SHP77 (cell line): ENCODE measurements around the gene MORN4.
"Not testable (repeated sequence)": the region's sequence is repeated elsewhere in the genome, so short reads cannot be mapped to it uniquely, and the experiment has no call there.

ENCODE experiments used
- DNase-seq, 2 experiments: peaks; one replicate each; lab custom pipeline; 2025; lab: John Stamatoyannopoulos, UW

MORN4 gene

DNA sequence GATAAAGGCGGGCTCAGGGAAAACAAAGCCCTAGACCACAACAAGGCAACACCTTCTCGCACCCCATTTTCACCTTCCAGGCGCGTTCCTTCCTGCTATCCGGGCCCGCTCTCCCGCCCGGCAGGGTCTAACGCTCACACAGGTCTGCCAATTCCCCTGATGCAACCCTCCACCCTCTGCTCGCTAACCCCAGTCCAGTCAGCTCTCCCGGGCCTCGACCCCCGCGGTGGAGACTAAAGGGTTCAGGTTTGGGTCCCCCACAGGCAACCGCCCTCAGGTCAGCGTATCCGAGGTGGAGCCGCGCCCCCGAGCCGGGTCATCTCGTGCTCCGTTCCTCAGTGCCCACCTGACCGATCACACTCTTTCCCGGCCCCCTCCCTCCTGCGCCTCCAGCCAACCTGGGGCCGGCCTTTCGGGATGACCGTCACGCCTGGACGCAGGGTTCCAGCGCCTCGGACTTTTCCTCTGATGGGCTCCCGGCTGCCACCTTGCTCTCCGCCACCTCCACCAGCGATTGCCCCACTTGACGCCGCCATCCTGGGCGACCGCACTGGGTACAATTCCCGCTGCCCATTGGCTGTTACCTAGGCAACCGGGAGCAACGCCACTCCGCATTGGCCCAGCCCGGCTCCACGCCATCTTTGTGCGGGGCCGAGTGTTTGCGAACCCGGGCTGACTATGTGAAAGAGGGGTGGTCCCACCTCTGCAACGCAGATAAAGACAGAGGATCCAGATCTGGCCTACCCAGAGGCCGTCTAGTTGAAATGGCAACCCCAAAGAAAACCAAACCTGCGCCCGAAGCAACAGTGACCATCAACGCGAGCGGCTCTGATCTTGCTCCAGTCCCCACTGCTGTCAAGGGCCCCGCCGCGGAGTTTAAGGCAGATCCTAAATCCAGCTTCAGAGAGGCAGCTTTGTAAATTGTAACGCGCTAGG, at the start of gene MORN4:
Gene MORN4, minus strand, starts transcription at position 552 of the 936 bp plus-strand sequence. CDS start 13,847 bp downstream, outside the sequence.
- peak; percentile 93 to 94 for DNase-seq

- no peak for DNase-seq
These were observed 48.7 kb upstream of the MORN4 start for GRCh38 chr10:97682042-97682441.

DNA sequence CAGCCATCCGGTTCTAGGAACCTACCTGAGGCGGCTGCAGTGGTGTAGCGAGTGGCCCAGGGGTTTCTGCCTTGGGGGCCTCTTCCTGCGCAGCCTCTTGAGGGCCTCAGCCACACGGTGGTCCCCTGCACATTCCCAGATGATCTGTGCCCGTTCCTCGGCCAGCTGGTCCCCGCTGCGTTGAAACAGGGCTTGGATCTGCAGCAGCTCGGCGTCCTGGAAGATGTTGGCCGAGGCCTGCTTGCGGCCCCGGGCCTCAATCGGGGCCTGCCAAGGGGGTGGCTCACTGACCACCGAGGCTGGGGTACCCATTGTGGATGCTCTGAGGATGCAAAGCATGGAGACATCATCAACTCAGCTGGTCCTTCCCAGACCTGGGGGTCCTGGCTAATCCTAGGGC, 46.3 kb upstream of the MORN4 start:
- no peak for DNase-seq

DNA sequence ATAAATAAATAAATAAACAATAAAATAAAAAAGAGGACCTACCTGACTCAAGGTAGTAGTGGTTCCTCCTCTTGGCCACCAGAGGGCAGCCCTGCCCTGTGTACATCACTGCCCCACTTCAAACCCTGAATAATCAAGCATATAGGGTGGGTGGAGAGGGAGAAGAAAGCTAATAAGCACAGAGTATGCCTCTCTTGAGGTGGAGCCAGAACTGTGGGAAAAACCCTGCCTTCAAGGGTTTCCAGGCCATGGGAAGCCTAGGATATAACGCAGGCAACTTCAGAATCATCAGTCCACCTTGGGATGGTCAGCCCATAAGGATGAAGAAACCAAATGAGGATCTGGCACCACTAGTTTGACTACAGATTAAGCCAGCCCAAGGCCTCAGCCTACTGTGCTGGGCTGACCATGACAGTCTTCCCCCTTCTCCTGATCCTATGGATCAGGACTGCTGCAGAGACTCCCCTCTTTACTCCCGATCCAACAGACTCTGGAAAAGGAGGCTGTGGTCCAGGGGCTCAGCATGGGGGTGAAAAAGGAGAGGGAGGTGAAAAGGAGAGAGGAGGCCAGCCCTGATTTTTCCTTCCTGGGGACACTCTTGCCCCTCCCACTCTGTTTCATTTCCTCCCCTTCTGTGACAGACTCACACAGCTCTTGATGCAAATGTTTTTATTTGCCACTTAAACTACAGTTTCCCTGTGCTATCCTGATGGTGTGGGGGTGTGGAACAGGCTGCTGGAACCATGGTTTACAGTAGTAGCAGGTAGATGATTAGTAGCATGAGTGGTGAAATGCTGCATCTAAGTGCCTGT, 43.7 kb upstream of the MORN4 start:
- peak; percentile 26 to 45 for DNase-seq

GRCh38 chr10:97675222-97675621, 41.9 kb upstream of the MORN4 start:
- no peak for DNase-seq

DNA sequence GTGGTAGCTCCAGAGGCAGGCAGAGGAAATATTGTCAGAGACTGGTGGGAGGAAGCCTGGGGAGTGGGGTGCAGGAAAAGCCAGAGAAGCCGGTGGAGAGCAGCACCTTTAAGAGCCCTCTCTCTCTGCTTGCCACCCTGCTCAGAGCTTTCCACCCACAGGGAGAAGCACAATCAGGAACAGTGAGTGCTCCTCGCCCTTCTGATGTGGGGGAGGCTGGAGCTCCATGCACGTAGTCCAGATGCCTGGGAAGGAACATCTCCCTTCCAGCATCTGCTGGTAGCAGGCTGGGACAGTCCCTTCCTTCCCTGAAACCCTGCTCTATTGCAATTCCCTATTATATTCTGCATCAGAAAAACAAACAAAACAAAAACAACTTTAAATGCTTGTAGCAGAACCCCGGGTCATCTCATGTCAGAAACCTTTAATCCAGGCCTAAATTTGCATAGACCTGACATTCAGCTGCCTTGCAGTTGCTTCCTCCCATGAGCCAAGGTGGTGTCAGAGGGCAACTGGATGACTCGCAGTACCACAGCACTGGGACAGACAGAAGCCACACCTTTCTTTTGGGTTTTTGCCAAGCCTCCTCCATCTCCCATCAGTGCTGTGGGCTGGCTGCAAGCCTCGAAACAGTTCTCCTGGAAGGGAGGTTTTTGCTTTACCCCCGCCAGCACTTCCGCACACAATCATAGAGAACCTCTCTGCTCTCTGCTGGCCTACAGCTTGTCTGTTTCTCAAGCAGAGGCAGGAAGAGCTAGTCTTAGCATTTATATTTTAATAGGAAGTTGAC, 40.6 kb upstream of the MORN4 start:
- no peak for DNase-seq

DNA sequence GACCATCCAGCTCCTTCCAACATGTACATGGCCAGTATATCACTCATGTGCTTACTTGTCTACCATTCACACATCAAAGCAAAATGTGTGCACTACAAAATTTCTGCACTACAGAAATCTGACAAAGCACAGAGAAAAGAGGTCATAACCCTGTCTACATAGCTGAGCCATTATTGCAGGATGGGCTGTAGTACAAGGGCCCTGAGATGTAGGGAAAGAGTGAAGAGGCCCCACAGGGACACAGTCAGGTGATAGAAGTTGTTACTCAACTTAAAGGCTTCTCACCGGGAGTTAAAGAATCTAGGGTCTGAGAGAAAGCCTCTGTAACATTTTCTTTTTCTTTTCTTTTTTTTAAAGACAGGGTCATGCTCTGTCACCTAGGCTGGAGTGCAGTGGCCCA, 36.3 kb upstream of the MORN4 start:
- DNase-seq, result no peak

- no peak for DNase-seq
These were observed 34.2 kb upstream of the MORN4 start for GRCh38 chr10:97667463-97667862.

- DNase-seq, result no peak
These were observed 33.7 kb upstream of the MORN4 start for GRCh38 chr10:97666992-97667391.

- DNase-seq, result no peak
These were observed 31.1 kb upstream of the MORN4 start for GRCh38 chr10:97664282-97664850.

DNA sequence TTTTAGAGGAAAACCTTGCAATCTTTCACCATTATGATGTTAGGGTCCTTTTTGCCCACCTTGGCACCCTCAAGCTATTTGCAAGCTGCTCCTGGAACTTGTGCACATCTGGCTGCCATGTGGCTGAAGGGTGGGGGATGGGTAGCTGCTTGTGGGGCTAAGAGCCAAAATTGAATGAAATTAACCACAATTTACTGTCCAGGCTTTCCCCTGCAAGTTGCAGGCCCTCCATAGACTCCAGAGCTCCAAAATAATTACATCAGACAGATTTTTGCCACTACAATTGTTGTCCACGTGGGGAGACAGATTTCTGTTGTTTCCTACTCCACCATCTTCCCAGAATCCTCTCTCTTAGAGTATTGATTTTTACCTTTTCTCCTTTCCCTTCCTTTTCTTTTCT, 26.3 kb upstream of the MORN4 start:
- DNase-seq, result no peak

- no peak for DNase-seq
These were observed 23.5 kb upstream of the MORN4 start for GRCh38 chr10:97656777-97657176.

DNA sequence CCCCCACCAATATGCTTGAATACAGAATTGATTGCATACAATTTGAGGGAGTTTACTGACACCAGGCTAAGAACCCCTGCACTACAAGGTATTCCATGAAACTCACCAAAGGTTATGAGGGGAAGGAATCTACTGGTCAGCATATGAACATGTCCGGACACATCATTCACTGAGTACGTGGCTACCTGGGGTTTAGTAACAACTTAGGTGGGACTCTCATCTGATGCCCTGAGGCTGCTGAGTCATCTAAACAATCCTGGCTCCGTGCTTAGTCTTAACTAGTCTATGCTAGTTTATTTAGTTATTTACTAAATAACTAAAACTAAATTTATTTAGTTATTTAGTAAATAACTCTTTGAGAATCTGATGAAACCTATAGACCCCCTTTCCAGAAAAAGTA, 18.5 kb upstream of the MORN4 start:
- no peak for DNase-seq

DNA sequence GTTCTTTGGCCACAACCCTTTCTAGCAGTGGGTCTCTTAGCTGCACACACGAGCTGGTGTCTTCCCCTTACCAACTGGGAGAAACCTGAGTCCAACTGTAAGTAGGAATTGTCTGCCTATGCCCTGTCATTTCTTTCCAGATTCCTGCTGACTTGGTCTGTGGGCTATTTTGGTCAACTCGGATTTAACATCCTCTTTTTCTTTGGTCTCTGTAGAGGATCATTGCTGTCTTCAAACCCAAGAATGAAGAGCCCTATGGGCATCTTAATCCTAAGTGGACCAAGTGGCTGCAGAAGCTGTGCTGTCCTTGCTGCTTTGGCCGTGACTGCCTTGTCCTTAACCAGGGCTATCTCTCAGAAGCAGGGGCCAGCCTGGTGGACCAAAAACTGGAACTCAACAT, 17.4 kb upstream of the MORN4 start:
- no peak for DNase-seq

- not testable (repeated sequence) for DNase-seq
These were observed 16.1 kb upstream of the MORN4 start for GRCh38 chr10:97649405-97649750.

DNA sequence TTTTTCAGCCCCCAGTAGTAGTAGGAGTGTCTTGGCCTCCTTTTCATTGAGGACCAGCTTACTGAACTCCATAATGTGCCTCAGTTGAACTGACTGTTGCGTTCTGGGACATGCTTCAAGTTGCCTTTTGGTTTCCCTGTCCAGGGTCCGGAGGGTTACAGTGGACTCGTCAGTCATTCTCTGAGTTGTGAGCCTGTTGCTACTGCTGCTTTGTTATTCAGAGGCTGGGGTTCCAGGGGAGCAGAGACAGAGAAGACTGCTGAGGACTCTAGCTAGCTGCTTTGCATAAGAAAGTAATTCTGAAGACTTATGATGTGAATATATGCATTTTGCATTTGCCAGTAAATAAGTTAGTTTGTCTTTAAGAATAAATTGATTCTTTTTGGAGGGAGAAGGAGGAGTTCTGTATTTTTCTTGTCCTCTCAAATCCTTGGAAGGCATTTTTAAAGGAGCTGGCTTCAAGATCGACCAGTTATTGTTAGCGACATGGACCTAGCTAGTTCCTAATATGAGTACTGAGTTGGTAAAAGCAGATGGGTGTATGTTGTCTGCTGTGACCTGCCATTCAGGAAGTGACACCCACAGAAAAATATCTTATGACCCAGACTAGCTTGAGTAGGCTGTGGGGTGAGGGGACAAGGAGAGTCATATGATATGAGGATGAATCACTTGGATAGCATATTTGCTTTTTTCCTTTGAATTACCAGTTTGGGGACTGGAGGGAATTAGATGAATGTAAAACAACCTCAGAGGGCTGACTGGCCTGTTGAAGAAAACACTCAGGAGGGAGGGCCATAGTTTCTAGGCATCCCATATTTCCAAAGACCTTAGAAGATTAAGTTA, 15.5 kb upstream of the MORN4 start:
- no peak for DNase-seq

DNA sequence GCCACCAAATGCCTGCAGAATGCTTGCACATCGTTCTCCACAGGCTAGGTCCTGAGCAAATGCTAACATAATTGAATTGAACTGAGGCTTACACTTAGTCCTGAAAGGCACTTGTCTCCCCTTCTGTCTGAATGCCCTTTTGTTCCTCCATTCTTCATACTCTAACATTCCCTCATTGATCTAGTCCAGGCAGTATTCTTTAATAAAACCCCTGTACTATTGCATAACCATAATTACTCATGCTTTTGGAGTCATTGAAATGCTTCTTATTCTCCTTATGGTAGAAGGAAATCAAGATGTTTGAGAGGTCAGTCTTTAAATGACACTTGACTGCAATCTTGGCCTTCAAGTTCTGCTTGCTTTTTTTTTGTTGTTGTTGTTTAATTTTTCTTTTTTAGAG, 14.3 kb upstream of the MORN4 start:
- DNase-seq, result no peak

GRCh38 chr10:97644936-97645335, 11.6 kb upstream of the MORN4 start:
- DNase-seq, result no peak

DNA sequence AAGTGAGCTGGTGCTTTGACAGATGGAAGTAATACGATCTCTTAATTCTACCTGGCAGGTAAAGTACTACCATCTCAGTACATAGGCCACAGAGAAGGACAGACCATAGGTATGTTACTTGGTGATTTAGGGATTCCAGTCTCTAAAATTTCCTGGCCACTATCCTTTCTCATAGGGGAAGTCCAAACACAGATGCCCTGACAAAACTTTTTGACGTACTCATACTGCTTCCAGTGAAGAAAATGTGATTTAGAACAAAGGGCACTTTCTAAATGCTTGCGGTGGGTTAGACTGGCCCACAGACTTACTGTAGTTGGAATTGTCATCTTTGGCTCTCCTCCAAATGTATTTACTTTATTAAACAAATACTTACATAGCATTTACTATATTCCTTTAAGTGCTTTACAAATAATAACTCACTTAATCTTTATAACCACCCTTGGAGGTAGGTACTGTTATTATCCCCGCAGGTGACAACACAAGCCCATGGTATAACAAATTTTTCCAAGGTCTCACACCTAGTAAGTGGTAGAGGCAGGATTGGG, 10.2 kb upstream of the MORN4 start:
- DNase-seq, result no peak

DNA sequence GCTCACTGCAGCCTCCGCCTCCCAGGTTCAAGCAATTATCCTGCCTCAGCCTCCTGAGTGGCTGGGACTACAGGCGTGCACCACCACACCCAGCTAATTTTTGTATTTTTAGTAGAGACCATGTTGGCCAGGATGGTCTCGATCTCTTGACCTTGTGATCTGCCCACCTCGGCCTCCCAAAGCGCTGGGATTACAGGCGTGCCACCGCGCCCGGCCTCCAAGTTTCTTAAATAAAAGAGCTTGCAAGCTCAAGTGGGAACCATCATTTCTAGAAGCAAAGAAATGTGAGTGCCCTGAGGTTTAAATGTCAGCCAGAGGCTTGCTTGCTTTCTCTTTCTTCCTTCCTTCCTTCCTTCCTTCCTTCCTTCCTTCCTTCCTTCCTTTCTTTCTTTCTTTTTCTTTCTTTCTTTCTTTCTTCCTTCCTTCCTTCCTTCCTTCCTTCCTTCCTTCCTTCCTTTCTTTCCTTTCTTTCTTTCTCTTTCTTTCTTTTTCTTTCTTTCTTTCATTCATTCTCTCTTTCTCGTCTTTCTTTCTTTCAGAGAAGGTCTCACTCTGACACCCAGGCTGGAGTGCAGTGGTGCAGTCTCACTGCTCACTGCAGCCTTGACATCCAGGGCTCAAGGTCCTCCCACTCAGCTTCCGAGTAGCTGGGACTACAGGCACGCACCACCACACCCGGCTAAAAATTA, 9.3 kb upstream of the MORN4 start:
- not testable (repeated sequence) for DNase-seq
